HG02642 (cell line): ENCODE data around the gene MFAP1.
A peak's percentile ranks its signal among the peaks of the same experiment; 100 is the strongest.

Source experiments
- ATAC-seq: cut with Tn5 transposase; IDR thresholded peaks from one replicate; pipeline ENCODE4 v1.9.1; 2021; ENCODE audit warnings: mild to moderate bottlenecking; ENCODE audit not compliant: unreplicated experiment, poor library complexity

Gene MFAP1

DNA sequence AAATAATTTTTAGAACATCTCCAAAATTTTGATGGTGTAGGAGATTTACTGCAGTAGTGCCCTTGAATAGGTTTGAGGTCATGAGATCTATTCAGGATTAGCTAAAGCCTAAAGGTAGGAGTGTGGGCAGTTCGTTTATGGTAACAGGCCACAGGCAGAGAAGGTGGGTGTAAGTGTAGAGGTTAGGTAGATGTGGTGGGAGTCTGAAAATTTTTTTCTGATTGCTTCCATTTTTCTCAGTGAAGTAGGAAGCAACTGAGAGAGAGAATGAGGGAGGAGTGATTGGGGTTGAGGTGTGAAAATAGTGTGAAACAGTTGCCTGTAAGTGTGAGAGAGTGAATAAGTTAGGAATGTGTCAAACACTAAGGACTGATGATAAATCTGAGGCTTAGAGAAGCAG is 45.5 kb downstream of the MFAP1 start:
- ATAC-seq: no peak

DNA sequence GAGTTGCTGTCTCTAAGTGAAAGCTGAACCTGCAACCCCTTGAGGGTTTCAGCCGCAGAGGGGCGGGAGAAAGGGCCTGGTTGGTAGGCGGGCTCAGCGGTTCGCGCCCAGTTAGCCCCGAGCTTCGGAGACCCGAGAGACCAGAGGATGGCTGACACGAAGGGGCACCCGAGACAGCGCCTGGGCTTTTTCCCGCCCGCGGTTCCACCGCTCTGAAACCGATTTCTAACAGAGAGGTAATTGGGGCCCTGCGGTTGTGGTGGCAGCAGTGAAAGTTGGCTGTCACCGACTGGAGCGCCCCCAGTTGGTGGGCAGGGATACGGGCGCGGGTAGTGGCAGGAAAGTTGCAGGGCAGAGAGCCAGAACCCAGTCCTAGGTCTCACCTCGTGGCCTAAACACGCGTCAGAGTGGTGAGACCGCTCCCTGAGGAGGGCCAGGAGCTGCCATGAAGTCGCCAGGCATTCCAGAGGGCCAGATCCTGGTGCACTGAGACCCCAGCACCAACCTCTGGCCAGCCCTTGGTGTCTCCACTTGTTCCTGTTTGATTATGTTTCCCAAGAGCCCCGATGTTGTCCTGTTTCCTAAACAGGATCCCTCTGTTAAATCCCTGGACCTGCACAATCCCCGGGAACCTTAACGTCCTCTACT is 47.1 kb downstream of the MFAP1 start:
- ATAC-seq: peak; percentile 58

DNA sequence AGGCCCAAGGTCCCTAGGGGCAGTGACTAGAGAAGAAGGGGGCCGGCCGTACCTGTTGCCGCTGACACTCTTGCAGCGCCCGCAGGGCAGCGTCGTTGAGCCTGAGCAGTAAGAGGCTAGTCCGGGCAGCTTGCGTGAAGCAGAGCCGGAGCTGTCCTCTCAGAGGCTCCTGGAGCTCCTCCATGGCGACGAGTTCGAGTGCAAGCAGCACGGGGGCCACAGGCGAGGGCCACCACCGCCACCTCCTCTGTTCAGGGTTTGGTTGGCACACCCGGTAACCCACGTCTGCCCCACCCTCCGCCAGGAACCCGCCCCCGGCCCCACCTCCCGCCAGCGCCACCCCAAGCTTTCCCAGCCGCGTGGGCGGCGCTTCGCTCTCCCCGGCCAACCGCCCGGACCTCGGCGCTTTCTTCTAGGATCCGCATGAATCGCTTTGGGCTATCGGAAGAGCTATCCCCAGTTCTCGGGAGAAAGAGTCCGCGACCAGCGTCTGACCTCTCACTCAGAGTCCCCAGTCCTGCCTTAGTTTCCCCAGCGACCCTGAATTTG is 47.7 kb downstream of the MFAP1 start, which contains the start of gene ELL3:
TSS of gene ELL3 (minus strand) at position 249 of the 549 bp plus-strand sequence. CDS start at position 184, 65 bp downstream.
- peak; percentile 48 for ATAC-seq

DNA sequence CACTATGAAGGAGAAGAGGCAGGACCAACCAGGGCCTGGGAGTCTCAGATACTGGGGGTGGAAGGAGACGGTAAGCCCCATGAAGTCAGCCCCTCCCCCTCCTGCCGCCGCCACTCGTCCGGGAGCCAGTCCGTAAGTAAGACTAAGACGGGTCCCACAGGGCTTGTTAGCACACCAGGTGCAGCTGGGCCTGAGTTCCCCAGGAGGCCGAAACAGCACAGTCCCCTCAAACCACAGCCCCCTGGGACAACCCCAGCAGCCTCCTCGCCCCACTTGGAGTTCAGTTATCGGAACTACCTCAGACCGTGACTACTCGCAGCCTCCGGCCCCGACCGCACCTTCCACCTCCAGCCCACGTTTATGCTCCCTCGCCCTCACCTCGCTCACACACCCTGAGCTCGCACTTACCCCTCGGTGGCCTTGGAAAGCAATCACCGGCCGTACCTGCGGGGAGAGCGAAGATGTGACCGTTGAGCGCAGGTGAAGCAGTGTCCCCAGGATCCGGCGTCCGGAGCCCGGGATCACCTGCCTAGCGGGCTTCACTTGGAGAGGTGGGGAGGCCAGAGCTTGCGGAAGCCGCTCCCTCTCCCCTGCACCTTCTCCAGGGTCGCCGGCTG is 48.3 kb downstream of the MFAP1 start:
- ATAC-seq: peak; percentile 71

DNA sequence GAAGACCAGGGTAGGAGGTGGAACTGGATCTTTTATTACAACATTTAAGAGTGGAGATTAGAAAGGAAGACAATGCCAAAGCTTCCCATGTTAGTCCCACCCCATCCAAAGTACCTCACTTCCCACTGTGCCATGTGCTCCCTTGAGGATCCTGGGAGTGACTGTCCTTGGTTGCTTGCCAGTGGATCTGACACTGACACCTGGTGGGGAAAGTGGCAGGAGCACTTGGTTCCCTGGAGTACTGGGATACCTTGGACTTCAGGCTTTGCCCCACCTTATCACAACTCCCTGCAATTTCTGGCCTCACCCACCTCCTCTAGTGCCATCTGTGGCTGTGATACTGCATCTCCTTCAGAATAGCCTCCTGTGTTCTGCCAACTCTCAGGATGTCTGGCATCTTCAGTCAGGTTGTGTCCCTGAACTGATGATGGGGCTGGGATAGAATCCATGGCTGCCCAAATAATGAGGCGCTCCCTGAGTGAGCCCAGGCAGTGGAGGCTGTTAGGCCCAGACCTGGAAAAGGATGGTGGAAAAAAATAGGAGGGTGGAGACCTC is 49.0 kb downstream of the MFAP1 start:
- ATAC-seq: no peak

DNA sequence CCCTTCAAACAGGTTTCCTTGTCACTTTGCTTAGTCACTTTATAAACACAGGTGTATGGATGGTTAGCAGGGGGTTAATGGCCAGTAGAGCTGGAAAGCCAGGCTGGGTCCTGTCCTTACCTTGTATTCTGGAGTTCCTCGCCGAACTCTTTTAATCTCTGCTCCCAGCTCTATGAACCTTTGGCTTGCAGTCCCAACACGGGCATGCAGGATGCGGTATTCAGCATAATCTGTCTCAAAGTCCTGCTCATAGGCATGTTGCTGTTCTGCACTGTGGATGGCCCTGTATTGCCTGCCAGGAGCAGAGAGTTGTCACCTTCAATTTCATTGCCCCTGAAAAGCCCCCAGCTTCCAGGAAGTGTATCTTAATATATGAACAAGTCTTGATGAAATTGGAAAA is 50.4 kb downstream of the MFAP1 start:
- ATAC-seq: no peak

DNA sequence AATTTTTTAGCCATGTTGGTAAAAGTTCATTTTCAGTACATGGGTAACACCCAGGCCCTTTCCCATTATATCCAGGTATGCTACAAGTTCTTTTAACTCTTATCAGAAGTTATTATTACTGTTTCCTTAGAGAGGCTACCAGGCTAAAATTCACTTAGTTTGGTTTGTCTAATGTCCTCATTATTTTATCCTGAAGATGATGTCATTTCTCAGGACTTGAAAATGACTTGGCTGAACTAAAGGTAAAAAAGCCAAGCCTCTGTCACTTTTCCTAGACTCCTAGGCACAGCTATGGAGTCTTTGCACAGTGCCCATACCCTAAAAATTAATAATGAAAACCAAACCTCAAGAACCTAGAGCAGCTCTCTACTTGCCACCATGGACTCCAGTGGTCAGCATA is 51.9 kb downstream of the MFAP1 start:
- ATAC-seq: no peak

DNA sequence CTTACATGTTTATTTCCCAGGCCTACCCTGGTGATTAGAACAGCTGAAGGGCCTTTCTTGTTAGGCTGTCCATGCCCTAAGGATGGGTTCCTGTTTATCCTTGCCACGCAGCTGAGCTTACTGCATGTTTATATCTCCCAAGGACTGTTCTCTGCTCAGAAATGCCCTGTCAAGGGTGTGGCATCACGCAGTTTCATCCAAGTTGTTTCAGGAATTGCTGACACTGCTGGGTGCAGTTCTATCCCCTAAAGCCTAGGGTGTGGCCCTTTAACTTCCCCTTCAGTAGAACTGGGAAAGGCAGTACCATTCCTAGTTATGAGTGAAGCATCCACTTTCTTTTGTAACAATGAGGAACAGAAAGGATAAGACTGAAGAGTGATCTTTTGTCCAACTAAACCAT is 52.7 kb downstream of the MFAP1 start:
- ATAC-seq: no peak

DNA sequence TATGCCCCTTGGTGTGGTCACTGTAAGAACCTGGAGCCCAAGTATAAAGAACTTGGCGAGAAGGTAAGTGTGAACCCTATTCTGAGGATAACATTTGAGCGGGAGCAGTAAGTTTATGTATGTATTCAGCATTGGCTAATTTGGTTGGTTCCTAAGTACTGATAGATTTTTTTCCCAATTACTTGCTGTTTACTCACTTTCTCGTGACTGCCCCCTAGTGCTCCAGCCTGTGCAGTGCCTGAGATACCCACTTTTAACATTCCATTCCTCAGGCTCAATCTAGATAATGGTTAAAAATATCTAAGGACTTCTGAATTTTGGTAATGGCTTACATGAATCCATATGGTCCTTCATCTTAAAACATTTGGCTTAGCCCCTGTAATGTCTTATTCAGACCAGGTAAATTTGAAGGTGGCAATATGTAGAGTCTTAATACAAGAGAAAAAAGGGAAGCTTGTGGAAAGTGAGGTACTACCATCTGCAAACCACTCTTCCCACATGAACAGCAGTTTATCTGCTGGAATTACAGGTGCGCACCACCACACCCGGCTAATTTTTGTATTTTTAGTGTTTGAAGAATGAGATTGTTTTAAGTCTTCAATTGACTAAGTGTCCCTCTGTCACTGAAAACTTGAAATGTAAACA is 54.8 kb downstream of the MFAP1 start:
- ATAC-seq: no peak

DNA sequence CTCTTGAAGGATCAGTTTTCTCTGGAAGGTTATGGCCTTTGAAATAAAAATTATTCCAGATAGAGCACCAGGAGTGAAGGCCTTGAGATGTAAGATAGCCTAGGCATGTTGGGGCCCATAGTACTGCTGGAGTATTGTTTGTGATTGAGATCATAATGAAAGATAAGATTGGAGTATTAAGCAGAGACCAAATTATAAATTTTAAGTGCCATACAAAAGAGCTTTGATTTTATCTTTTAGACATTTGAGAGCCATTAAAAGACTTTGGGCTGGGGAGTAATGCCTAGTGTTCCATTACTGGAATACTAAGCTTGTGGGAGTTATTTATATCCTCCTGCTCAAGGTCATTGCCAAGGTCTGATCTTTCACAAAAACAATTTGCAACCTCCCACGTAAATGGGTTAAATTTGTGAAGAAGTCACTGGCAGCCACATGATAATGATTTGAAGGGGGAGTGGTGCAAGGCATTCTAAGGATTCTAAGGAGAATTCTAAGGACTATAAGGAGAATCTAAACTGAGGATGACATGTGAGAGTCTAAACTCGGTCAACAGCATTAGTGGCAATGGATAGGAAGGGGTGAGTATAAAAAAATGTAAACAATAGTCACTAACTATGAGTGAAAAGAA is 60.6 kb downstream of the MFAP1 start:
- ATAC-seq: no peak

DNA sequence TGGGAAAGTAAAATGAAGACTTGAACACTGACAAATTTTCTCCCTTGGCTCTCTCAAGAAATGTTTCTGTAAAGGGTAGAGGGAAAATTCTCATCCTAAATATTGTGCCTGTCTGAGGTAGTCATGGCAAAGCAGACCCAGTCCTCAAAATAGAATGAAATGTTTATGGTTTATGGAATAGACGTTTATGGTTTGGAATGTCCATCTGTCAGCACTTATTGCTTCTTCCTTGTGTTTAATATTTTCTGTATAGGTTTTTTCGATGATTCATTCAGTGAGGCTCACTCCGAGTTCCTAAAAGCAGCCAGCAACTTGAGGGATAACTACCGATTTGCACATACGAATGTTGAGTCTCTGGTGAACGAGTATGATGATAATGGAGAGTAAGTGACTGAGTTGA is 61.7 kb downstream of the MFAP1 start:
- ATAC-seq: no peak
